Measurements from ENCODE around the gene ZNF469. TPM values are rescaled to one million over a fixed set of nuclear protein-coding genes. Genes with fewer than 3 reads are reported as not detected.
A peak's percentile ranks its signal among the peaks of the same experiment; 100 is the strongest.

Gene ZNF469
- total and polyA plus RNA-seq, 2 of the 13 experiments (the other 11 are each of a cell fraction or from before 2014, with no cell fraction given), result not detected

DNA sequence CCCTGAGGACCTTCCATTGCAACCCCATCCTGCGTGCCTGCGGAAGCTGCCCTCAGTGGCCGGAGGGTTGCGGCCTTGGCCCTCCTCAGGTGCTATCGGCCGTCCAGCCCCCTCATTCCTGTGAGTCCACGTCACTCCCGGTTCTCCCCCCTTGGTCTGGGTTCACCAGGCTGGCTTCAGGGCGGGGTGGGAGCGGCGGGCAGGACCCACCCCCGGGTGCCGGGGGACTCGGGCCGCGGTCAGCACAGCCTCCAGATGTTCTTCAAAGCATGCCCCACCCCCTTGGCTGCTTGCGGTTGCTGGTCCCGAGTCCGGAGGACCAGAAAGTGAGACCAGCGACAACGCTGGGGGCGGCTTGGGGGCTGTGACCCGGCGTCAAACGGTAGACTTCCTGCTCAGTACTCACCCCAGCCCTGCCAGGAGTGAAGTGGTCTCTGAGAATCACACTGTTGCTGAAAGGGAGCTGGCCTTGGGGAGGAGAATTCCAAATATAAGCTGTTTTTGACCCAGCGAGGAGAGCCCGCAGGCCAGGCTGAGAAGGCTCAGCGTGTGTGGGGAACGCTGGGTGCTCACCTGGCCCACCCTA is 4.5 kb downstream of the ZNF469 start (continued):
- TF ChIP-seq MTA1 (CRISPR knock-in tag; IDR thresholded peaks at IDR 0.05; ENCODE audit: borderline replicate concordance), result no peak
- no peak for TF ChIP-seq ZNF766 (CRISPR knock-in tag; IDR thresholded peaks at IDR 0.05; ENCODE audit: borderline replicate concordance)
- TF ChIP-seq TBX2 (CRISPR knock-in tag; IDR thresholded peaks at IDR 0.05; ENCODE audit: borderline replicate concordance), result 0 out of 2 replicates have a peak, but pooled peaks have one; percentile 20
- no peak for TF ChIP-seq ZNF547 (CRISPR knock-in tag; IDR thresholded peaks at IDR 0.05)
- TF ChIP-seq MZF1 (CRISPR knock-in tag; IDR thresholded peaks at IDR 0.05; ENCODE audit: borderline replicate concordance), result no peak
- no peak for TF ChIP-seq NR2F6 (IDR thresholded peaks at IDR 0.05)
- TF ChIP-seq NR2F6 (CRISPR knock-in tag; IDR thresholded peaks at IDR 0.05), result 0 out of 2 replicates have a peak, but pooled peaks have one; percentile 9
- 0 out of 2 replicates have a peak, but pooled peaks have one; percentile 7 for TF ChIP-seq EED (CRISPR knock-in tag; IDR thresholded peaks at IDR 0.05)
- TF ChIP-seq ASH2L (IDR thresholded peaks at IDR 0.05; ENCODE audit: insufficient read length, low read depth, low read length), result peak; percentile 4
- TF ChIP-seq TEAD3 (CRISPR knock-in tag; optimal IDR thresholded peaks at IDR 0.05; ENCODE audit: borderline replicate concordance), result peak; percentile 54
- TF ChIP-seq, protein P1, sequence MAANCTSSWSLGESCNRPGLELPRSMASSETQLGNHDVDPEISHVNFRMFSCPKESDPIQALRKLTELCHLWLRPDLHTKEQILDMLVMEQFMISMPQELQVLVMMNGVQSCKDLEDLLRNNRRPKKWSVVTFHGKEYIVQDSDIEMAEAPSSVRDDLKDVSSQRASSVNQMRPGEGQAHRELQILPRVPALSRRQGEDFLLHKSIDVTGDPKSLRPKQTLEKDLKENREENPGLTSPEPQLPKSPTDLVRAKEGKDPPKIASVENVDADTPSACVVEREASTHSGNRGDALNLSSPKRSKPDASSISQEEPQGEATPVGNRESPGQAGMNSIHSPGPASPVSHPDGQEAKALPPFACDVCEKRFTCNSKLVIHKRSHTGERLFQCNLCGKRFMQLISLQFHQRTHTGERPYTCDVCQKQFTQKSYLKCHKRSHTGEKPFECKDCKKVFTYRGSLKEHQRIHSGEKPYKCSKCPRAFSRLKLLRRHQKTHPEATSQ (CRISPR knock-in tag; IDR thresholded peaks at IDR 0.05; ENCODE audit: borderline replicate concordance), result no peak
- TF ChIP-seq CAMTA2 (CRISPR knock-in tag; IDR thresholded peaks at IDR 0.05; ENCODE audit: borderline replicate concordance), result no peak
- TF ChIP-seq THAP11 (CRISPR knock-in tag; IDR thresholded peaks at IDR 0.05), result no peak
- TF ChIP-seq ZBTB3 (CRISPR knock-in tag; IDR thresholded peaks at IDR 0.05; ENCODE audit: borderline replicate concordance, low read depth), result no peak
